Transverse colon (tissue), 4 donors: ENCODE results near the gene CD300C. TPM values are rescaled to one million over a fixed set of nuclear protein-coding genes. Genes with fewer than 3 reads are reported as not detected.
"Not testable (repeated sequence)": the region's sequence is repeated elsewhere in the genome, so short reads cannot be mapped to it uniquely, and the experiment has no call there.

Experiments used
- DNase-seq: peaks from one replicate; pipeline ENCODE4 v3.0.0-alpha.2; 2019
- H3K27ac ChIP-seq, 4 donors: fragments of 200-600 bp; sonication (generic); 2 replicates each; pipeline ENCODE4 v1.5.1; 2016 to 2018; ENCODE audit warnings: inconsistent platforms in 4 of 4
- H3K27me3 ChIP-seq: fragments of 200-600 bp; sonication (generic); 2 replicates; pipeline ENCODE4 v1.5.1; 2017; ENCODE audit warnings: inconsistent platforms
- H3K36me3 ChIP-seq, 4 donors: fragments of 200-600 bp; sonication (generic); 2 replicates each; pipeline ENCODE4 v1.5.1; 2017 to 2019; ENCODE audit warnings: inconsistent platforms in 4 of 4
- H3K4me1 ChIP-seq, 4 donors: fragments of 200-600 bp; sonication (generic); 2 replicates each; pipeline ENCODE4 v1.5.1; 2017 to 2020; ENCODE audit warnings: inconsistent platforms in 4 of 4
- H3K4me3 ChIP-seq, 4 donors: fragments of 200-600 bp; sonication (generic); 1 replicate in 1 of 4; 2 replicates in 3 of 4; pipeline versions ENCODE4 v1.5.1 to v1.6.1; 2017 to 2019; ENCODE audit warnings: inconsistent platforms in 4 of 4
- H3K9me3 ChIP-seq, 2 donors: fragments of 200-600 bp; sonication (generic); 2 replicates each; pipeline ENCODE4 v1.5.1; 2017 to 2019; ENCODE audit warnings: inconsistent platforms in 2 of 2
- EP300 ChIP-seq: sonication (generic); formaldehyde crosslinking; IDR thresholded peaks from one replicate; pipeline ENCODE4 v1.6.1; 2017; ENCODE audit warnings: antibody characterized with exemption, low read depth
- POLR2A ChIP-seq: fragments of 450-650 bp; IDR thresholded peaks from one replicate; pipeline ENCODE4 v1.6.1; 2016; ENCODE audit warnings: antibody characterized with exemption, mild to moderate bottlenecking, moderate library complexity
- POLR2AphosphoS5 ChIP-seq, 3 donors: sonication (generic); formaldehyde crosslinking; IDR thresholded peaks; one replicate each; pipeline ENCODE4 v1.6.1; 2016; ENCODE audit warnings: antibody characterized with exemption in 3 of 3
- WGBS, 2 donors: methylation state at CpG; one replicate each; pipeline ENCODE4 v1.1.5; 2018; ENCODE audit warnings: low coverage in 1 of 2; 5-methylcytosine and 5-hydroxymethylcytosine counted together
- in situ Hi-C, 4 donors: fragments of 200-750 bp; cut with MboI; loops; one replicate each; pipeline versions ENCODE4 v1.15.0 to v1.15.1; 2017; ENCODE audit warnings: low sequenced_read_pairs in 3 of 4, low pct_ligation_motif_present in 1 of 4, low pct_unique_long_range_greater_than_20kb in 1 of 4
- intact Hi-C: fragments of 100-400 bp; cut with DNase I; formaldehyde crosslinking; loops from one replicate; pipeline ENCODE4 v1.15.1; 2023; ENCODE audit warnings: low total_unique reads
- total RNA-seq, 4 donors: library from RNA; depleted of rRNA; stranded (reverse); fragments of >200 nt; gene quantifications; one replicate each; pipeline ENCODE4 v1.1.0, GENCODE V29; 2016
- TF ChIP-seq, protein P1 (sequence below), 5 experiments: fragments of 200-600 bp in 3 of 5; fragments of 450-650 bp in 2 of 5; sonication (generic) in 3 of 5; IDR thresholded peaks; 1 replicate in 2 of 5; 2 replicates in 3 of 5; pipeline ENCODE4 v1.5.1; 2016 to 2017; ENCODE audit warnings: antibody characterized with exemption in 5 of 5, inconsistent platforms in 3 of 5, mild to moderate bottlenecking in 2 of 5, moderate library complexity in 1 of 5

Gene CD300C
- total RNA-seq, 4 donors from 2014 or later: 0.27 to 5.2 (median 0.32) TPM; not detected in 1

DNA sequence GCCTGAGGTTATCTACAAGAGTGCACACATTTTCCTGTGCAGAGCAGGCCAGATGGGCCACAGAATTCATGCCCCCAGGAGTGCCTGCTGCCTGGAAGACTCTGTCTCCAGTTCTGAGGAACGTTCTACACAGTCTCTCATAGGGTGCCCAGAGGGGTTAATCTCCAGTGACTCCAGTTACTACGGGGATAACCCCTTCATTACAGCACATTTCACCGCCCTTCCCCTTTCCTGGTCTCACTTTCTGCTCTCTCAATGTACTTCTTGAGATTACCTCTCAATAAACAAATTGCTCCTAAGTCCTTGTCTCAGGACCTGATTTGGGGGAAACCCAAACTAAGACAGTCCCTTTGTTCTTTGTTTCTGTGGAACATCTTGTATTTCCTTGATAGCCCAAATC is 15.7 kb upstream of the CD300C start:
- Histone ChIP-seq H3K4me3 (no peak overlapping the region), H3K27me3 (no peaks in the 10 kb centered on the region), H3K27ac (no peak overlapping the region), H3K4me1 (no peaks in the 10 kb centered on the region), H3K9me3 (no peaks in the 10 kb centered on the region), H3K36me3 (no peaks in the 10 kb centered on the region)
- WGBS, 2 donors: 48 to 50% methylated on average over 1 to 3 of the region's 3 CpGs
- intact Hi-C loops: no loop called here
- no peak for DNase-seq
- in situ Hi-C loops: no loop called here
- TF ChIP-seq EP300: no peak
- no peak for TF ChIP-seq POLR2A
- TF ChIP-seq POLR2AphosphoS5 (IDR thresholded peaks at IDR 0.05): no peak
- TF ChIP-seq, protein P1, sequence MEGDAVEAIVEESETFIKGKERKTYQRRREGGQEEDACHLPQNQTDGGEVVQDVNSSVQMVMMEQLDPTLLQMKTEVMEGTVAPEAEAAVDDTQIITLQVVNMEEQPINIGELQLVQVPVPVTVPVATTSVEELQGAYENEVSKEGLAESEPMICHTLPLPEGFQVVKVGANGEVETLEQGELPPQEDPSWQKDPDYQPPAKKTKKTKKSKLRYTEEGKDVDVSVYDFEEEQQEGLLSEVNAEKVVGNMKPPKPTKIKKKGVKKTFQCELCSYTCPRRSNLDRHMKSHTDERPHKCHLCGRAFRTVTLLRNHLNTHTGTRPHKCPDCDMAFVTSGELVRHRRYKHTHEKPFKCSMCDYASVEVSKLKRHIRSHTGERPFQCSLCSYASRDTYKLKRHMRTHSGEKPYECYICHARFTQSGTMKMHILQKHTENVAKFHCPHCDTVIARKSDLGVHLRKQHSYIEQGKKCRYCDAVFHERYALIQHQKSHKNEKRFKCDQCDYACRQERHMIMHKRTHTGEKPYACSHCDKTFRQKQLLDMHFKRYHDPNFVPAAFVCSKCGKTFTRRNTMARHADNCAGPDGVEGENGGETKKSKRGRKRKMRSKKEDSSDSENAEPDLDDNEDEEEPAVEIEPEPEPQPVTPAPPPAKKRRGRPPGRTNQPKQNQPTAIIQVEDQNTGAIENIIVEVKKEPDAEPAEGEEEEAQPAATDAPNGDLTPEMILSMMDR (IDR thresholded peaks at IDR 0.05): no peak

DNA sequence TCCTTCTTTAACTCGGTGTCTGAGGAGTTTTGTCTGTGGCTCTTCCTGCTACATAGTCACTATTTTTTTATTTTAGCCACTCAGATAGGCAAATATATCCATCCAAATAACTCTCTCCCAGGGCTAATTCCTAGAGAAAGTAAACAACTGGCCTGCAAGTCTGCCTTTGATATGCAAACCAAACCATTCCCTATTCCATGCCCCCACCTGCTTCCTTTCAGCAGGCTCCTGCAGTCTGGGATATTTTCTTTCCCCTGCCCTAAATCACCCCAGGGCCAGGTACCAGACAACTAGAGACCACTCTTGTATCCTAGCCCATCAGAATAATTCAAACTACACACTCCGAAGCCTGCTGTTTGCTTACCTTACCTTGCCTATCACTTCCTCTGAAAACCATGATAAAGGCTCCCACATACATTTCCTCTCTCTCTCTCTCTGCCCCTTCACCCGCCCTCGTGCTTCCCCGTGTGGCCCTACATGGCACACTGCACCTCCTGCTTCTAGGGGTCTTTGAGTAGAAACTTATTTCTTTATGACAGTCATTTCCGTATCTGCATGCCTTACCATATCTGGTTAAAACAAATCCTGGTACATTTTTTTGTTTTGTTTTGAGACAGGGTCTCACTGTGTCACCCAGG is 13.1 kb upstream of the CD300C start:
- no peak overlapping the region for H3K4me3 ChIP-seq
- H3K27ac ChIP-seq: no peak overlapping the region
- H3K36me3 ChIP-seq: no peaks in the 10 kb centered on the region
- no peaks in the 10 kb centered on the region for H3K27me3 ChIP-seq
- in situ Hi-C loops: no loop called here
- no peak for TF ChIP-seq POLR2AphosphoS5 (IDR thresholded peaks at IDR 0.05)
- TF ChIP-seq, protein P1 (IDR thresholded peaks at IDR 0.05): no peak
- no peak for TF ChIP-seq POLR2A
- no peak for TF ChIP-seq EP300
- H3K4me1 ChIP-seq: no peaks in the 10 kb centered on the region
- 51 to 72% methylated on average over 5 to 6 of the region's 6 CpGs for WGBS, 2 donors
- DNase-seq: no peak
- H3K9me3 ChIP-seq: no peaks in the 10 kb centered on the region
- intact Hi-C loops: no loop called here

DNA sequence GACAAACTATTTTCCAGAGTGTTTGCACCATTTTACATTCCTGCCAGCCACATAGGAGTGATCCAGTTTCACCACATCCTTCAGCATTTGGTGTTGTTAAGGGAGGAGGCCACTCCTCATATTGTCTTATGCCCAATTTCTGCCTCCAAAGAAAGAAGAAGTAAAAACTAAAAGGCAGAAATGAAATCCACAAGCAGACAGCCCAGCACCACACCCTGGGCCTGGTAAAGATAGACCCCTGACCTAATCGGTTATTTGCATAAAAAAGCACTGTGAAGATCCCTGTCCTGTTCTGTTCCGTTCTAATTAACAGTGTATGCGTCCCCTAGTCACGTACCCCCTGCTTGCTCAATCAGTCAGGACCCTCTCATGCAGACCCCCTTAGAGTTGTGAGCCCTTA is 12.5 kb upstream of the CD300C start:
- 63 to 85% methylated on average over 4 of the region's 4 CpGs for WGBS, 2 donors
- H3K36me3 ChIP-seq, in situ Hi-C loops, DNase-seq, H3K27me3 ChIP-seq, H3K9me3 ChIP-seq, H3K4me3 ChIP-seq, H3K4me1 ChIP-seq, H3K27ac ChIP-seq, intact Hi-C loops: not testable (repeated sequence)

DNA sequence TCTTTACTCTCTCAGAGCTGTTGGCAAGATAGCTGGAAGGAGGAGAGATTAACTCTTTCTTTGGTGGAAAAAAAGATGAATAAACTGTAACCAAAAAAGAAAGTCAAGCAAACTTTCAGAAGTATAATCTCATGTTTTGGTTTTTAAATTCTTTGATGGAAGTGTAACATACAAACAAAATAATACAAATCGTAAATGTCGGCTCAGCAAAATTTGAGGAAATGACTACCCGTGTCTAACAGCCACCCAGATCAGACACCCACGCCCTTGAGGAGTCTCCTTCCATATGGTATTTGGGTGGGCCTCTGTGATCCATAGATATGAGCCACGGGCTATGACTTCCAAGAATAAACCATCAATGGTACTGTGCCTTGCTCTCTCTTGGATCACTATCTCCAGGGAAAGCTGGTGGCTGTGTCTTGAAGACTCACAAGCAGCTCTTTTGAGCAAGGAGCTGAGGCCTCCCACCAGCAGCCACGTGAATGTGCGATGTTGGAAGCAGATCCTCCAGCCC is 9.6 kb upstream of the CD300C start:
- DNase-seq: no peak
- Histone ChIP-seq H3K4me3 (no peak overlapping the region), H3K27ac (no peak overlapping the region), H3K4me1 (no peaks in the 10 kb centered on the region), H3K9me3 (no peaks in the 10 kb centered on the region), H3K36me3 (no peaks in the 10 kb centered on the region), H3K27me3 (no peaks in the 10 kb centered on the region)
- intact Hi-C loops (no loop called here), in situ Hi-C loops (no loop called here)
- 69 to 86% methylated on average over 4 to 7 of the region's 7 CpGs for WGBS, 2 donors
- no peak for TF ChIP-seq EP300
- TF ChIP-seq, protein P1 (IDR thresholded peaks at IDR 0.05): no peak
- no peak for TF ChIP-seq POLR2AphosphoS5 (IDR thresholded peaks at IDR 0.05)
- no peak for TF ChIP-seq POLR2A

DNA sequence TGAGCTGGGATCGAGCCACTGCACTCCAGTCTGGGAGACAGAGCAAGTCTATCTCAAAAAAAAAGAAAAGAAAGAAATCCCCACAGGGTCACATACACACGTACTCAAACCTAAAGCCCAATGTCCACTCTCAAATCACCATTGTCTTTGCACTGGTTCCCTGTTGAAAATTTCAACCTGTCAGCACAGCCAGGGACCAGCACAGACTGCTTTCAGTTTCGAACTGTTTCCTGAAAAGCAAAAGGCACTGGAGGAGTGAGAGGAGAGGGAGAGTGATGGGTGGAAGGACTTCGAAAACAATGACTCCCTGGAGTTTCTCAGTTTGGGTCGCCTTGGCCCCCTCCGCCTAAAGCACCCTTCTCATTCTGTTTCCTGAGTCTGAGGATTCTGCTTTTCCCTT is 9.0 kb upstream of the CD300C start:
- Histone ChIP-seq H3K4me1 (no peaks in the 10 kb centered on the region), H3K27ac (no peak overlapping the region), H3K36me3 (no peaks in the 10 kb centered on the region), H3K27me3 (no peaks in the 10 kb centered on the region), H3K4me3 (no peak overlapping the region), H3K9me3 (no peaks in the 10 kb centered on the region)
- DNase-seq: no peak
- in situ Hi-C loops: no loop called here
- 45 to 70% methylated on average over 2 to 6 of the region's 6 CpGs for WGBS, 2 donors
- intact Hi-C loops: no loop called here
- TF ChIP-seq POLR2AphosphoS5 (IDR thresholded peaks at IDR 0.05): no peak
- no peak for TF ChIP-seq POLR2A
- TF ChIP-seq EP300: no peak
- TF ChIP-seq, protein P1 (IDR thresholded peaks at IDR 0.05): no peak
